PC-3 (cell line): ENCODE measurements around the gene TTC34.

ENCODE experiments used
- CTCF ChIP-seq: fragments of 300-600 bp; sonication (generic); conservative IDR thresholded peaks from 2 replicates; pipeline ENCODE4 v1.5.1; 2017; ENCODE audit warnings: antibody characterized with exemption, low read depth, mild to moderate bottlenecking, low read length
- EZH2 ChIP-seq: fragments of 300-600 bp; sonication (generic); IDR thresholded peaks from one replicate; pipeline ENCODE4 v1.6.1; 2017; ENCODE audit warnings: antibody characterized with exemption, mild to moderate bottlenecking, low read length; ENCODE audit not compliant: unreplicated experiment
- EZH2phosphoT487 ChIP-seq: fragments of 300-600 bp; sonication (generic); IDR thresholded peaks from 2 replicates; pipeline ENCODE4 v1.6.1; 2018; ENCODE audit warnings: mild to moderate bottlenecking, antibody characterized with exemption, low read length, borderline replicate concordance

GRCh38 chr1:2829846-2830615 is 28.5 kb upstream of the TTC34 start:
- no peak for TF ChIP-seq CTCF
- no peak for TF ChIP-seq EZH2
- TF ChIP-seq EZH2phosphoT487: no peak
